Stimulated activated CD8-positive, alpha-beta memory T cell treated with anti-CD3 and anti-CD28 coated beads, Interleukin-12 subunit alpha, Interleukin-12 subunit beta, amount 100 ng/mL, for 4 hours (primary cell): Measurements from ENCODE around the gene MPHOSPH10.
"Not testable (repeated sequence)": the region's sequence is repeated elsewhere in the genome, so short reads cannot be mapped to it uniquely, and the experiment has no call there.

Experiments
- DNase-seq: peaks from one replicate; pipeline ENCODE4 v3.0.0-alpha.2; 2020; ENCODE audit warnings: low read depth

The MPHOSPH10 gene

GRCh38 chr2:71178836-71179235 is 48.4 kb downstream of the MPHOSPH10 start:
- DNase-seq = not testable (repeated sequence)

- no peak for DNase-seq
Measured at GRCh38 chr2:71181316-71181715, 50.9 kb downstream of the MPHOSPH10 start.

GRCh38 chr2:71183306-71184115 is 53.1 kb downstream of the MPHOSPH10 start:
- not testable (repeated sequence) for DNase-seq

- no peak for DNase-seq
Measured at GRCh38 chr2:71186973-71187372, 56.5 kb downstream of the MPHOSPH10 start.

GRCh38 chr2:71187589-71187988 is 57.2 kb downstream of the MPHOSPH10 start:
- no peak for DNase-seq

- DNase-seq = no peak
Measured at GRCh38 chr2:71190656-71191569, 60.5 kb downstream of the MPHOSPH10 start.

GRCh38 chr2:71191570-71191943 is 61.1 kb downstream of the MPHOSPH10 start:
- DNase-seq = no peak
